SIG-M5 treated with dmso at 0.1 percent for 504 hours (cell line): ENCODE measurements around the gene CTXND1.

Experiments used
- DNase-seq: peaks from one replicate; lab custom pipeline; 2025; ENCODE audit not compliant: unreplicated experiment; lab: John Stamatoyannopoulos, UW

The CTXND1 gene

DNA sequence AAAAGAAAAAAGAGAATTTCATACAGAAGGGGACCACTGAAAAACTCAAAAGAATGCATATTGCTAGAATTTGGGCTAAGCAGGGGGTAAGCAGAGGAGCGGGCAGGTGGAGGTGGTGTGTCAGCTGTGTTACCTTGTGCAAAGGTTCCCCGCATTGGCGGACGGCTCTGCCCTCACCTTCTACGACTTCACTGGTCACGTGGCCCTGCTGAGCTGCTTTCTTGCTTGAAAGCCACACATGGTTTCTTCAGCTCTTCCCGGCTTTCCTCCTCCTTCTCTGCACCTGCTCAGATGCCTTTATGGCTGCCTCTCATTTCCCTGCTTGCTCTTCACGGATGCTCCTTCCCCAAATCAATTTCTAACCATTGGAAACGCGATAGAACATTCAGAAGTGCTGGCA, 68.7 kb downstream of the CTXND1 start:
- DNase-seq, result no peak

DNA sequence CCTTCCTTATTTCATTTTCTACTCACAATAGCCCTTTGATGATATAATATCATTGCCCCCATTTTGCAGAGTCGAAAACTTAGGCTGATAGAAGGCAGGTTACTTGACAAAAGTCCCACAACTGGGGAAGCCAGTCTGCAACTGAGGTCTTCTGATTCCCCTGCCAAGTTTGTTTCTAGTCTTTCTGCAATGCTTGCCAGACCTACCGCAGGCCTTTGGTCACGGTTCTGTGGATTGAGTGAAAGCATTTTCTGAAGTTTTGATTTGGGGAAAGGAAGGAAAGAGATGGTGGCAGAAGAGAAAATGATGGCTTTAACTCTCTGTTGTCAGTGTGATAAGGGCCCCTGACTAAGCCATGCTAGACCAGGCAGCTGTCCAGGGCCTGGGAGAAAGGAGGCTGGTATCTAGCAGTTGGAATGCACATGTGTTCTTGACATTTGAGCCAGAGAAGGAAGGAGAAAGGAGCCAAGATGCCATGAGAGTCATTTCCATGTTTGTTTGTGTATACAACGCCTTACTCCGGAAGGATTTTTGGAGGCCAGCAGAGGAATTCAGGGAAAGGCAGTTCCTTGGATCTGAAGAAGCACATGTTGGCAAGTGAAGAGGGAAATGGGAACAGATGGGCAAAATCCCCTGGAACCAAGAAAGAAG, 69.3 kb downstream of the CTXND1 start:
- no peak for DNase-seq

DNA sequence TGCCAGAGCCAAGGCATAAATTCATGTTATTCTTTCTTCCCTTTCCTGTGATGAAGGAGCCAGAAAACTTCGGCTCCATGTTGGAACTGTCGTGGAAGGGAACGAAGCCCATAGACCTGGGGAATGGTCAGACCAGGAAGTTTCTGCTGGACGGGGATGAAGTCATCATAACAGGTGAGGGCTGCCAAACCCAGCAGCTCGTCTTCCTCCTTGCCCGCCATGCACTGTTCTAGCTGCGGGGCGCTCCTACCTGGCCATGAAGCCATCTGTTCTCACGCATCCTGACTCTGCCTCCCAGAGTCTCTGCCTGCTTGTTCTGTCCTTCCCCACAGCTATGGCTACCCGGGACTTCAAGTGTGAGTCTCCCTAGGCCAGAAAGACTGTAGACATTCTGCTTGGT, 71.0 kb downstream of the CTXND1 start:
- DNase-seq, result no peak

DNA sequence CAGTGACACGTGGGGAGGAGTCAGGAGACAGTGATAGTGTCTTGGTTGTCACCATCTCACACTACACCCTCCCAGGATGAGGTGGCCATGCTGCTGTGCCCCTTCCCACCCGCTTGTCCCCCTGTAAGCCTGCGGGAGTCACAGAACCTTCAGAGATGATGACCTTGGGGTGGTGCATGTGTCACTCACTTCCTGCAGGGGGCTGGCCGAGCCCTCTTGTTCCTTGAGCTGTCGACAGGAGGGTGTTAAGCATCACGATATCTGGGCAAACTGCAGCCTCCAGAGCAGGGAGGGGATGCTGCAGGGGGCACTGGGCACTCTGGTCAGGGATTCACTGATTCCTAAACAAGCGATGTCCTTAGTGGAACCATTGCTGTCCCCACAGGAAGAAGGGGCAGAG, 71.5 kb downstream of the CTXND1 start:
- DNase-seq, result no peak

DNA sequence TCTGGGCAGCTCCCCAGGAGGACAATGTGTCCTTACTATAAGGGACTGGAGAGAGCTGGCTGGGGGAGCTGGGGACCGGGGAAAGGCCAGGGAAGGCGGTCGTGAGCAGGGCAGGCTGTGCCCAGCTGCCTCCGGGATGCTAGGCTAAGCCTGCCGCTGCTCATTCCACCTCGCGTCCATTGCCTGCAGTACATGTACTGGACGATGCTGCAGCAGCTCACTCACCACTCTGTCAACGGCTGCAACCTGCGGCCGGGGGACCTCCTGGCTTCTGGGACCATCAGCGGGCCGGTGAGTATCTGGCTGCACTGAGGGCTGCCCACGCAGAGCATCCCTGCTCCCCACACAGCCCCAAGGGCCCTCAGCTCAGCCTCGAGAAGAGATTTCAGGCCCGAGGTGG, 72.1 kb downstream of the CTXND1 start:
- no peak for DNase-seq

DNA sequence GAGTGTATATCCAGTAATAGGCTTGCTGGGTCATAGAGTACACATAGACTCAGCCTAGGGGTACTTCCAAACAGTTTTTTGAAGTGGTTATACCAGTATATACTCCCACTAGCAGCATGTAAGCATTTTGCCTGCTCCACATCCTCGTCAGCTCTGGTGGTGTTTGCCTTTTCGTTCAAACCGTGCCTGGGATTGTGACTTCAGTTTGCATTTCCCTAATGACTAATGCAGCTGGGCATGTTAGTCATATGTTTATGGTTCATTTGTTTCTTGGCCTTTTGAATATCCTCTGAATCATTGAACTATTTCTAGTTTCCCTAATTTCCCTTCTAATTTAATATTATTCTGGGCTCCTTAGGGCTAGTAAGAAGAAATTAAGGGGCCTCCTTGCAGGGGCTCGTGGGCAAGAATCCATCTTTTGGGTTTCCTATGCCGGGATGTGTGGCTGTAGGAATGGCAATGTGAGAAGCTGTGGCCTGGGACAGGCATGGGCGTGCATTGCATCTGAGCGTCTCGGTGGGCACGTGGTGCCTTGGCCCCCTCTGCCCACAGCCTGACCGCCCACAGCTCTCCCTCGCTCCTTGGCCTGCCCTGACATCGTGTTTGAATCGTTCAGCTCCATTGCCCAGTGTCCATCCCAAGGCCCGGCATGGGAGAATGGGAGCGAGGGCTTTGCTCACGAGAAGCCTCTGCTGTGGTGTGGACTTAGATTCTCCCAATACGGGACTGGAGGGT, 72.8 kb downstream of the CTXND1 start:
- peak; percentile 36 for DNase-seq

DNA sequence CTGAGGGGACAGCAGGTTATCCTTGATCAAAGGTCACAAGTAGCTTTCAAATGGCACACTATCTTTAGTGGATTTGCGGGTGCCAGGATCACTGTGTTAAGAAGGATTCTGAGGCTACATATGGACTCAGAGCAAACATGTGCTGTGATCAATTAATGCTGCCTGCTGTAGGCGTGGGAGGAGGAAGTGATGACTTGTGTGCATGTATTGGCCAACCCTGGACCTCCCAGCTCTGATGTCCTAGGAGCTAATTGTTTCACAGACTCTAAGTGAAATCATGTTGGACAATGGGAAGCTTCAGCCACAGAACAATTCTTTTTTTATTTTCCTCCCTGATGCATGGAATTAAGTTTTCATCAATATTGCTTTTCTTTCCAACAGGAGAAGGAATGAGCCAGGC, 74.9 kb downstream of the CTXND1 start:
- peak; percentile 22 for DNase-seq

DNA sequence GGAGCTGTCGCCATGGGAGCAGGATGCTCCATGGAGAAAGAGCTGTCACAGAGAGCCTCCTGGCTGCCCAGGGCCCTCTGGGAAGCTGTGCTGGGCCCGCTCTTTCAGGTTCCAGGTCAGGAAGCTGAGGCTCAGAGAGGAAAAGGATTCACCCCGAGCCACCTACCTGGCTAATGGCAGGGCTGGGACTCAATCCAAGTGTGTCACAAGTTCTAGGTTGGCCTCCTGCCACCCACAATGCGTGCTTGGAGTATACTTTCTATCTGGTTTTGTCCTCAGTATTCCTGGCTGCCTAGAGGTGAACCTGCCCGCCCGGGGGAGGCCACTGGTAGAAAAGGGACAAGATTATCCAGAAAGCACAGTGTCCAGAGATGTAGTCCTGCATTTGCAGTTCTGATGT, 75.6 kb downstream of the CTXND1 start:
- no peak for DNase-seq

DNA sequence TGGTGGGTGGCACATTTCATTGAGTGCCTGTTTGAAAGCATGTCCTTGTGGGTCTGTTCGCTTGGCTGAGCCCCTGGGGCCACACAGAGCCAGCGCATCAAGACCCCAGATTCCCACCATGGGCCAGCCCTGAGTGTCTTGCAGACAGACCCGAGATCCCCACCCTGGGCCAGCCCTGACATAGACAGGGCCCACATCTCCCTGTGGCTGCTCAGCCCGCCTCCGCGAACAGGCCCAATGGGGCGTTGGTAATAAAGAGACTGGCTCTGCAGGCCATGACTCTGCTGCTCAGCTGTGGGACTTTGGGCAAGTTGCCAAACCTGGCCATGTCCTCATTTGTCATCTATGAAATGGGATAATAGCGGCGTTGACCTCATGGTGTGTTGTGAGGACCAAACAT, 76.6 kb downstream of the CTXND1 start:
- no peak for DNase-seq

DNA sequence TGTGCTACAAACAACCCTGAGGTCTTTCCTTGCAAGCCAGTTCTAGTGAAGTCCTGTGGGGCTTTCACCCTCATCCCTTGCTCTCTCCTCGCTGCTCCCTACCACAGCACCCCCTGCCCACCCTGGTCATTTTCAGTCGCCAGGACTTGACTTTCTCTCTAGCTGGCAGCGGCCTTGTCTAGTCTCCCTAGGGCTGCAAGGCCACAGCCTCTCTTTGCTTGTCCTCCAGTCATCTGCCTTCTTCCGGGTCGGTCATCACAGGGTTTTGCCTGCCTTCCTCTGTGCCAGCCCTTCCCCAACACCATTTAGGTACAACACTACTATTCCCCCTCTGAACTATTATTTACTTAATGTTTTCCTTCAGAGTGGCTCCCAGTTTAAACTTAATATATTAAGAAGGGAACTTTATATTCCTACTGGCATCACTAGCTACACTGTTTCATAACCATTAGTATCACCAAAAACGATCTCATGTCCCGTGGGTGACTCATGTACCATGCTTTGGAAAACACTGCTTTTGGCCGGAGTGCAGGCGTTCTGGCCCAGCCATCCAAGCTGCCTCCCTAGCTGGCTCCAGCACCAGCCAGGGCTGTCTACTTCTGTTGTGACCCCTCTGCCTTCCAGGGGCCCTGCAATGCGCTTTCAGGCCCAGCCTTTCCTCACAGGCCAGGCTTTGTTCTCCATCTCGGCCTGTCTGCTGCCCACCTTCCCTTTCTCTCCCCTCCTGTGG, 77.8 kb downstream of the CTXND1 start:
- DNase-seq, result no peak

DNA sequence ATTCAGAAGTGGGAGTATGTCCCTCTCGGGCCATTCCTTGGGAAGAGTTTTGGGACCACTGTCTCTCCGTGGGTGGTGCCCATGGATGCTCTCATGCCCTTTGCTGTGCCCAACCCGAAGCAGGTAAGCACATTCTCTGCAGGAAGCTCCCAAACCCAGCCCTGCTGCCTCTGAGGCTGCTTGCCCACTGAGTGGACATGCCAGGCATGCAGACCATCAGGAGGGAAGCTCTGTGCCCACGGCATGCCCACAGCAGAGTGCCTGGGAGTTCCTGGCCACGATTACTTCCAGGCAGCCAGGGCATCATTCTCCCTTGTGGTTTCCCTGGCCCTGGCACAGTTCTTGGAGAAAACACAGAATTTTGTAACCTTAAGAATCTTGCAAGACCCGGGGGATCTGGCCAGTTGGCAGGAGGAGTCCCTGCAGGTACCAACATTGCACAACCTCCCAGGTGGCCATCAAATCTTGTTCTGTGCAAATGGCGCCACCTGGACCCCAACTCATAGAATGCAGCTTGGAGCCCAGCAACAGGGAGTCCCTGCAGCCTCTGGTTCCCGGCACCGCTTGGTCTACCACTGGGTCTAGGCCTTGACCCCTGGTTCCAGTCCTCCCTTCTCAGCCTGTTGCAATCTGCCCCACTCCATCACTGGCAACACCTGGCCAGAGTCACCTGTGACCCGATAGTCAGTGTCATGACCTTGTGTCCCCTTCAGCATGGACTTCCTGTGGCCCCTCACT, 78.8 kb downstream of the CTXND1 start:
- DNase-seq, result peak; percentile 23

DNA sequence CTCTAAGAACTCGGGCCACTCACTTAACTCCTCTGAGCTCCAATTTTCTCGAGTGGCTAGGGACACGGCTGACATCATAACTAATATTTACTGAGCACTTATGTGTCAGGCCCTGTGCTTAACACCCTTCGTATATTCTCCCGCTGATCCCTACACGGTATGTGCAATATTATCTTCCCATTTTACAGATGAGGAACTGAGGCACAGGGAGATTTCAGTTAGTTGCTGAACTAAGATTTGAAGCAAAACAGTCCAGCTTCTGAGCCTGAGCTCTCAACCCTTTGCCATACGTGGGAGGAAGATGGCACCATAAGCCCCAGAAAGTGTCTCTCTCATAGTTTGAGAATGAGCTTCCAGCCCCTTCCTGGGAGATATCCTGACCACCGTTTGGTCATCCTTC, 79.6 kb downstream of the CTXND1 start:
- DNase-seq, result no peak

DNA sequence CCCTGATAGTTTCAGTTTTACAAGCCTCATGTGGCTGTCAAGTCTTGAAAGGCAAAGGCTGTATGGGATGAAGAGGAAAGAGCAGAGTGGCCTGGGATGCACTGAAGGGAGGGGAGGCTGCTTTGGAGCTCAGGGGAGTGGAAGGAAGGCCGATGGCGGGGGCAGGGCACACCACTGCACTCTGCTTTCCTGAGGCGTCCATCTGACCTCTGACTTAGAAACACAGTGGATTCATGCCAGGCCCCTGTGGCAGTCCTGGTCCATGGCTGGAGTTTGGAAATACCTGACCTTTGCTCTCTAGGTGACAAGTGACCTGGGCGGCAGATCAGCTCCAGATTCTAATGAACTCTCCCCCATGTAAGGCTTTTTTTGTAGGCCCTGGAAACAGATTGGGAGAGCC, 80.2 kb downstream of the CTXND1 start:
- DNase-seq, result no peak

DNA sequence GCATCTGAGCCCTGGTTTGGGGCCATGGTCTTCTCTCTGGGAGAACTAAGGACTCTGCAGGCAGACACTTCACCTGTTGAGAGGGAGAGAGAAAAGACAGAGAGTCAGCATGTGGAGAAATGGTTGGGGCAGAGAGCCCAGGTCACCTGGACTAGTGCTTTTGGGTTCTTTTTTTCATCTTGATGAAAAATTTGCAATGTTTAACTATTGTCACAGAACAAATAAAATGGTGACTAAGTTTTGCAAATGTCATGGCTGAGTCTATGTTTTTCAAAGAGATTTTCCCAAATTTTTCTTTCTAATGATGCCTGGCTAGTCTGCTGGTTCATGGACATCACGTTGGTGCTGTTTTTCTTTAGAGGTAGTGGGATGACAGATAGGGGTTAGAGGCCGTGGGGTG, 81.4 kb downstream of the CTXND1 start:
- no peak for DNase-seq

DNA sequence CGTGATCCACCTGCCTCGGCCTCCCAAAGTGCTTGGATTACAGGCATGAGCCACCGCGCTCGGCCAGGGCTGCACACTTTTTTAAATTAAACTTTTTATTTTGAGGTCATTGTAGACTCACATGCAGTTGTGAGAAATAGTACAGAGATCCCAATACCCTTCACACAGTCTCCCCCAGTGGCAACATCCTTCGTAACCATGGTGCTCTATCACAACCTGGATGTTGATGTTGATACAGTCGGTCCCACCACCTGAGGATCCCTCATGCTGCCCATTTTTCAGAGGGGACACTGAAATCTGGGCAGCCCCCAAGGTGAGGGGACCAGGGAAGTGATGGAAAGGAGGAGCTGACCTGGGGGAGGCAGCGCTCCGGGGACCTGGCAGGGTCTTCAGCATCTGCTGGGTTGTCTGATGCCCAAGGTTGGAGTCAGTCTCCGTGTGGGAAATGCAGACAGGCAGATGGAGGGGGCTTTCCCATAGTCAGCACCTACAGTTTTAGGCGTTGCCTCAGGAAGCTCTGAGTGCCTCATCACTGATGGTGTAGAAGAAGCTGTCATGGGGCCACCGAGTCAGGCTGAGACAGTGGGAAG, 82.2 kb downstream of the CTXND1 start:
- DNase-seq, result no peak

DNA sequence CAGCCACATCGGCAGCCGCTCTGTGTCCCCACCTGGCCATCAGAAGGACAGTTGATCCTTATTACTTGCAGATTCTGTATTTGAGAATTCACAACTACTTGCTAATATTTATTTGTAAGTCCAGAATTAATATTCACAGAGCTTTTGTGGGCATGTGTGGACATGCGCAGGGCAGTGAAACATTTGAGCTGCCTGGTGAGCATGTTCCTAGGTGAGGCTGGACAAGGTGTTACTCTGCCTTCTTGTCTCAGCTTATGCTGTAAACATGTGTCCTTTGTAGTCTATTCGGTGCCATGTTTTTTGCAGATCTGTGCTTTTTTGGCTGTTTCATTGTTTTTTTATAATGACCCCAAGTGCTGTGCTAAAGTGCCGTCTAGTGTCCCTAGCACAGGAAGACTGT, 83.6 kb downstream of the CTXND1 start:
- DNase-seq, result no peak

DNA sequence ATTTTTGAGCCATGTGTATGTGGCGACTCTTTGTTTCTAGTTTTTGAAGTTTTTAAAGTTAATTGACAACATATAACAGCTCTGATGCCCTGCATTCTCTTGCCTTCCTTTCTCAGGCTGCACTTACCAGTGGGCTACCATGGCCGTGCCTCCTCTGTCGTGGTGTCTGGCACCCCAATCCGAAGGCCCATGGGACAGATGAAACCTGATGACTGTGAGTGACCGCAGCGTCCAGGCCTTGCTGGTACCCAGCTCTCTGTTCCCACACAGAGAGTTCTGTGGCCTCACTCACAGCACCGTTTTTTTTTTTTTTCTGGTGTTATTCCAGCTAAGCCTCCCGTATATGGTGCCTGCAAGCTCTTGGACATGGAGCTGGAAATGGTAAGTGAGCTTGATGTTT, 84.1 kb downstream of the CTXND1 start:
- no peak for DNase-seq

DNA sequence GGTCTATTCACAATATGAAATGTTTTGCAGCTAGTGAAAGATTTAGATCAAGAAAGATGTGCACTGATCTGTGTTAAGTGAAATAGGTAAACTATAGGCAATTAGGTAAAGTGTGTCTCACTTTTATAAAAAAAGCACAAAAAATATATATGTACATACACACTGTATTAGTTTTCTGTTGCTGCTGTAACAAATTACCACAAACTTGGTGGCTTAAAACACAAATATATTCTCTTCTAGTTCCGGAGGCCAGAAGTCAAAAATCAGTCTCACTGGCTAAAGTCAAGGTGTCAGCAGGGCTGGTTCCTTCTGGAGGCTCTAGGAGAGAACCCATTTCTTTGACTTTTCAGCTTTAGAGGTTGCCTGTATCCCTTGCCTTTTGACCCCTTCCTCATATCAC, 88.1 kb downstream of the CTXND1 start:
- no peak for DNase-seq

DNA sequence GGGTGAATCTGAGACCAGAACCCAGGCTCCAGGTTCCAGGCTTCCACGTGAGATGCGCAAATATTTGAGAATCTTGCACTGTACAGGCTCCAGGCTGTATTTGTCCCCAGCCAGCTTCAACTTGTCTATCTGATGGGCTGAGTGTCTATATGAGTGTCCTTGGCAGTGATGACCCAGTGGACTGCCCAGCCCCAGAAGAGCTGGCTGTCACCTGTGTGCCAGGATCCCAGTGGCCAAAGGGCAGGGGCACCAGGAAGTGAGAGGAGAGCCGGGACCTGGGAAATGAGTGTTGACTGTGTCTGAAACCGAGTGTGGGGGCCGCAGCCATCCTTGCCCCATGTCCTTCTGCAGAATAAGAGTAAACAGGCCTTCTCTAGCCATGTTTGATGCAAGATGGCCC, 88.8 kb downstream of the CTXND1 start:
- no peak for DNase-seq

DNA sequence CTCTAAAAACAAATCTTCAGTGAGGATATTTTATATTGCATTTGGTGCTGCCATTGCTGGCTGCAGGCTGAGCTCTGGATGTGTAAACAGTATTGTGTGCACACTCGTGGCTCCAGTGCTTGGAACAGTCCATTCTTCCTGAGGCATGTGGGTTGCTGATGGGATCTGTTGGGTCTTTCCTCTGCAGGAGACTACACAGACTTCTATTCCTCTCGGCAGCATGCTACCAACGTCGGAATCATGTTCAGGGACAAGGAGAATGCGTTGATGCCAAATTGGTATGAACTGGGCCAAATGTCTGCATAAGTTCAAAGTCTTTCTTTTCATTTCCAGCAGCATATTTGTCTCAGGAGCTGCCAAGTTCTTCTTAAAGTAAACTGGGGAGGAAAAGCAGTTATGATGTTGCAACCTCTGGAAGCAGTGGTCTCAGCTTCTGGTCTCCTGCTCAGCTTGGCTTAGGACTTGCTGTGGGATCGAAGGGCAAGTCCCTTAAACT, 89.9 kb downstream of the CTXND1 start:
- DNase-seq, result no peak

DNA sequence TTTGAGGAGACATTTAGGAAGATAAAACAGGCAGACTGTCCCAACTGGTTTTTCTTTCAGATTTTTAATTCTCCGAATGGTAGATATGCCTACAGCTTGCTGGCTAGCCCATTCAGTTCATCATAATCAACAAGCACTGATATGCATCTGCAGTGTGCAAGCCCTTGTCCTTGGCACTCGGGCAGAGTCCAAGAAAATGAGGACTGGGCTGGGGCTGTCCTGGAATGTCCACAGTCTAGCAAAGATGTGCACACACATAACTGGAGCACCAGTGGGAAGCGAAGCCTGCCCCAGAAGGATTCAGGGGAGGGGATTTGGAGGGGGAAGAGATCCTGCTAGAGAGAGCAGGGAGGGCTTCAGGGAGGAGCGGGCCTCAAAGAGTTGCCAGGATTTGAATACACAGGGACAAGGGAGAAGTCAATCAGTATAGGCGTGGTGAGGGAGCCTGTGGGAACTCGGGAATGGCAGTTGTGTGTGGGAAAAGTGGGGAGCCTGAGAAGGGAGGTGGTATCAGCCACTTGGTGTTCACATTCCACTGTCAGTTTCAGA, 90.5 kb downstream of the CTXND1 start:
- no peak for DNase-seq
